ENCODE measurements around the gene BGLAP. TPM values are rescaled to one million over a fixed set of nuclear protein-coding genes. Genes with fewer than 3 reads are reported as not detected.

BGLAP gene
- total RNA-seq, 4 donors from 2014 or later: 0.68 to 0.94 TPM; not detected in 2

DNA sequence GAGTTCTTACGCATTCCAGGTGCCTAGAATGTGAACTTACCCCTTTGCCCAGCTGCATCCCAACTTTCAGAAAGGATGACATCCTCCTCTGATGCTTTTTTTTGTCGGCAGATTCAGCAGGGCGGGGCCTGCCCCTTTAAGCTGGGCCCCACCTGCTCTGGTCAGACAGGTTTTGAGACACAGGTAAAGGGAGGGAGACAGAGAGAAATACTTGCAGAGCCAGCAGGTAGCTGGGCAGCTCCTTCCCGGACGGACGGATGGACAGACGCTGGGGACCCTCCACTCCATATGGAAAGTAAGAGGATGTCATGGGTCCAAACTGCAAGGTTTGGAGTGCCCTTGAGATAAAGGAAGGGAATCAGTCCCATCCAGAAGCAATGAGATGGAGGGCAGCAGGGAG is 42.1 kb downstream of the BGLAP start, which contains the start of gene TMEM79:
TSS of gene TMEM79 (plus strand) at position 214 of the 400 bp plus-strand sequence. CDS start 902 bp downstream, outside the sequence.
- TF ChIP-seq, protein P1, sequence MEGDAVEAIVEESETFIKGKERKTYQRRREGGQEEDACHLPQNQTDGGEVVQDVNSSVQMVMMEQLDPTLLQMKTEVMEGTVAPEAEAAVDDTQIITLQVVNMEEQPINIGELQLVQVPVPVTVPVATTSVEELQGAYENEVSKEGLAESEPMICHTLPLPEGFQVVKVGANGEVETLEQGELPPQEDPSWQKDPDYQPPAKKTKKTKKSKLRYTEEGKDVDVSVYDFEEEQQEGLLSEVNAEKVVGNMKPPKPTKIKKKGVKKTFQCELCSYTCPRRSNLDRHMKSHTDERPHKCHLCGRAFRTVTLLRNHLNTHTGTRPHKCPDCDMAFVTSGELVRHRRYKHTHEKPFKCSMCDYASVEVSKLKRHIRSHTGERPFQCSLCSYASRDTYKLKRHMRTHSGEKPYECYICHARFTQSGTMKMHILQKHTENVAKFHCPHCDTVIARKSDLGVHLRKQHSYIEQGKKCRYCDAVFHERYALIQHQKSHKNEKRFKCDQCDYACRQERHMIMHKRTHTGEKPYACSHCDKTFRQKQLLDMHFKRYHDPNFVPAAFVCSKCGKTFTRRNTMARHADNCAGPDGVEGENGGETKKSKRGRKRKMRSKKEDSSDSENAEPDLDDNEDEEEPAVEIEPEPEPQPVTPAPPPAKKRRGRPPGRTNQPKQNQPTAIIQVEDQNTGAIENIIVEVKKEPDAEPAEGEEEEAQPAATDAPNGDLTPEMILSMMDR (IDR thresholded peaks at IDR 0.05; ENCODE audit: low read depth): no peak

DNA sequence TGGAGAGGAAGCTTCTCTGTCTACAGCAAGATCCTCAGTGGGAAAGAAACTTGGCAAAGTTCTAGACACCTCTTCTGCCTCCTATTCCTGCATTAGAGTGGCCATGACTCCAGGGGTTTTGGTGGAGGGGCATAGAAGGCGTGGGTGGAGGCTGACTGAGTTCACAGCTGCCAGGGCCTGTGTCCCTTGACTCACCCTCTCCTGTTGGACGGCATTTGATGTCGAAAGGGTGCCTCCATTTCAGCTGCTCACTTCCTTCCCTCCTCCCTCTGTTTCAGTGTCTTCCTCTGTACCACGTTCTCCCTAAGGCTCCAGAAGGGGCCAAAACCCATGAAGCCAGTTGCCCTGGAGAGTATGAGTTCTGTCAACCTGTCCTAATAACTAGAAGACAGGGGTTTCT is 42.8 kb downstream of the BGLAP start:
- TF ChIP-seq, protein P1 (IDR thresholded peaks at IDR 0.05; ENCODE audit: low read depth): no peak

DNA sequence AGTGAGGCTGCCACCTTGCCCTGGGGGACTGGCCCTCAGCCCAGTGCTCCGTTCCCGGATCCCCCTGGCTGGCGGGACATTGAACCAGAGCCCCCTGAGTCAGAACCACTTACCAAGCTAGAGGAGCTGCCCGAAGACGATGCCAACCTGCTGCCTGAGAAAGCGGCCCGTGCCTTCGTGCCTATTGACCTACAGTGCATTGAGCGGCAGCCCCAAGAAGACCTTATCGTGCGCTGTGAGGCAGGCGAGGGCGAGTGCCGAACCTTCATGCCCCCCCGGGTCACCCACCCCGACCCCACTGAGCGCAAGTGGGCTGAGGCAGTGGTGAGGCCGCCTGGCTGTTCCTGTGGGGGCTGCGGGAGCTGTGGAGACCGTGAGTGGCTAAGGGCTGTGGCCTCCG is 43.5 kb downstream of the BGLAP start:
- TF ChIP-seq, protein P1 (IDR thresholded peaks at IDR 0.05; ENCODE audit: low read depth): no peak

DNA sequence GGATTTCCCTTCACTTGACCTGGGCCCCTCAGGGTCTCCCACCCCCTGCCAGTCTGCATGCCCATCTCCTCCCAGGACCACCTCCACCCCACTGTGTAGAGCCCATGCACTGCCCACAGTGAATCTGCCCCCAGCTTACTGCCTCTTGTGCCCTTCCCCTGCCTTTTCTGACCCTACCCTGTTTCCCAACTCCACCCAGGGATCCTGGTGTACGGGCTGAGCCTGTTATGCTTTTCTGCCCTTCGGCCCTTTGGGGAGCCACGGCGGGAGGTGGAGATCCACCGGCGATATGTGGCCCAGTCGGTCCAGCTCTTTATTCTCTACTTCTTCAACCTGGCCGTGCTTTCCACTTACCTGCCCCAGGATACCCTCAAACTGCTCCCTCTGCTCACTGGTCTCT is 44.1 kb downstream of the BGLAP start:
- TF ChIP-seq, protein P1 (IDR thresholded peaks at IDR 0.05; ENCODE audit: low read depth): no peak

DNA sequence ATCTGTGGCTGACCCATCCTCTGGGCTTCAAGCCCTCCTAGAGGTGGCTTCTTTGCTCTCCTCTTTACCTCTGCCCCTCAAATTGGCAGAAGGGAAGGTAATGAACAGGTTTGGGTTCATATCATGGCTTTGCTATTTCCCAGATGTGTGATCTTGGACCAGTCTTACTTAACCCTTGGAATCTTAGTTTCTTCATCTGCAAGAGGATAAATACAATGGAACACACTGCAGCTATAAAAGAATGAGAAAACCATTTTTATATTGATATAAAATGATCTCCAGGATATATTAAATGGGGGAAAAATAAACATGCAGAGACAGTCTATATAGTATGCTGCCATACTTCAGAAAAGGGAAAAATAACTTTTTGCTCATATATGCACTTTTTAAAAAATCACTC is 47.9 kb downstream of the BGLAP start:
- TF ChIP-seq, protein P1 (IDR thresholded peaks at IDR 0.05; ENCODE audit: low read depth): no peak

DNA sequence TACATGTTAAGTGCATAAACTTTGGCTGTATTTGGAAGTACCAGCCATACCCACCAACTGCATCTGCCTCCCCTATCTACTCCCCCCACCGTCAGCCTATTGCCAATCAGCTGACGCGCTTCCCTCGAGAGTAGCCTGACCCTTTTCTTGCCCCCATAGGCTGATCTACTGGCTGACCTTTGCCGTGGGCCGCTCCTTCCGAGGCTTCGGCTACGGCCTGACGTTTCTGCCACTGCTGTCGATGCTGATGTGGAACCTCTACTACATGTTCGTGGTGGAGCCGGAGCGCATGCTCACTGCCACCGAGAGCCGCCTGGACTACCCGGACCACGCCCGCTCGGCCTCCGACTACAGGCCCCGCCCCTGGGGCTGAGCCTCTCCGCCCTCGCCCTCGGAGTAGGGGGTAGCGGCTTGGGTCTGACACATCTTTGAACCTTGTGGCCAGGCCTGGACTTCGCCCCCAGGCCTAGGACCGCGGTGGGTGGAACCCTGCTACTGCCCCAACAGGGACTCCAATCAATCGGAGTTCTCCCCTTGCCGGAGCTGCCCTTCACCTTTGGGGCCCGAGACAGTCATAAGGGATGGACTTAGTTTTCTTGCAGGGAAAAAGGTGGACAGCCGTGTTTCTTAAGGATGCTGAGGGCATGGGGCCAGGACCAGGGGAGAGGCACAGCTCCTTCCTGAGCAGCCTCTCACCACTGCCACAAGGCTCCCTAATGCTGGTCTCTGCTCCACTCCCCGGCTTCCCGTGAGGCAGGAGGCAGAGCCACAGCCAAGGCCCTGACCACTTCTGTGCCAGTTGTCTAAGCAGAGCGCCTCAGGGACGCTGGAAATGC is 49.5 kb downstream of the BGLAP start:
- TF ChIP-seq, protein P1 (IDR thresholded peaks at IDR 0.05; ENCODE audit: low read depth): no peak

Small RNA genes lying within 50 kb of the gene (small RNA-seq; reads per million reads assigned to genes)
- not detected for gene RF00568

Other genes starting within 250 kb of the BGLAP start
- 100 to 1,000 TPM; 117 to 238 (median 185) TPM for gene SSR2, start 221.2 kb upstream of the BGLAP start, total RNA-seq
- gene UBQLN4, start 188.4 kb upstream of the BGLAP start, total RNA-seq: 10 to 100 TPM; 15.1 to 16.5 (median 16.2) TPM
- gene LAMTOR2, start 187.4 kb upstream of the BGLAP start, total RNA-seq: 10 to 100 TPM; 51.7 to 80.1 (median 66.9) TPM
- not detected for gene RAB25, start 181.0 kb upstream of the BGLAP start, total RNA-seq
- under 1 TPM; 0.17 to 0.57 (median 0.27) TPM for gene MEX3A, start 159.7 kb upstream of the BGLAP start, total RNA-seq
- 100 to 1,000 TPM; 210 to 349 (median 281) TPM for gene LMNA, start 127.5 kb upstream of the BGLAP start, total RNA-seq
- gene SEMA4A, start 88.6 kb upstream of the BGLAP start, total RNA-seq: 1 to 10 TPM; 2.6 to 3.4 (median 3.0) TPM
- gene SLC25A44, start 48.1 kb upstream of the BGLAP start, total RNA-seq: 10 to 100 TPM in 3 of 4 donors, 1 to 10 TPM in 1; 7.9 to 22.3 (median 13.1) TPM
- 10 to 100 TPM; 36.3 to 51.2 (median 41.0) TPM for gene PMF1, start 29.2 kb upstream of the BGLAP start, total RNA-seq
- 1 to 10 TPM in 2 of 4 donors, under 1 TPM in 1, not detected in 1; 0.66 to 1.5 (median 1.0) TPM for gene PAQR6, start 5.9 kb downstream of the BGLAP start, total RNA-seq
- gene SMG5, start 40.6 kb downstream of the BGLAP start, total RNA-seq: 10 to 100 TPM; 26.6 to 48.6 (median 37.3) TPM
- 1 to 10 TPM in 3 of 4 donors, not detected in 1; 1.0 to 2.3 (median 2.2) TPM for gene TMEM79, start 42.1 kb downstream of the BGLAP start, total RNA-seq
- 10 to 100 TPM; 34.9 to 84.3 (median 48.3) TPM for gene GLMP, start 53.5 kb downstream of the BGLAP start, total RNA-seq
- not detected for gene VHLL, start 57.1 kb downstream of the BGLAP start, total RNA-seq
- gene CCT3, start 96.1 kb downstream of the BGLAP start, total RNA-seq: 100 to 1,000 TPM; 125 to 195 (median 140) TPM
- gene TSACC, start 96.3 kb downstream of the BGLAP start, total RNA-seq: not detected
- gene RHBG, start 127.0 kb downstream of the BGLAP start, total RNA-seq: not detected